ENCODE data around the gene F8.

F8 gene

GRCh38 chrX:154812341-154813101, 210.0 kb downstream of the F8 start:
- DNase-seq, result no peak

GRCh38 chrX:154809939-154810665, 212.4 kb downstream of the F8 start:
- DNase-seq, result peak in 1 of 2 donors; percentile 9

GRCh38 chrX:154806837-154807501, 215.6 kb downstream of the F8 start:
- DNase-seq, result no peak

GRCh38 chrX:154805696-154806091, 216.8 kb downstream of the F8 start:
- no peak for DNase-seq

GRCh38 chrX:154804957-154805695, 217.4 kb downstream of the F8 start, which contains the start of gene MPP1:
MPP1 (minus strand) TSS chrX:154805485; CDS start chrX:154805373, 112 bp downstream.
- DNase-seq, result peak; percentile 72 to 82

GRCh38 chrX:154804261-154804956, 218.1 kb downstream of the F8 start:
- DNase-seq, result no peak

GRCh38 chrX:154802947-154803346, 219.6 kb downstream of the F8 start:
- DNase-seq, result no peak

- DNase-seq, result no peak
These were observed 221.9 kb downstream of the F8 start for GRCh38 chrX:154800478-154801210.

- DNase-seq, result no peak
These were observed 222.8 kb downstream of the F8 start for GRCh38 chrX:154799556-154800348.

- no peak for DNase-seq
These were observed 225.5 kb downstream of the F8 start for GRCh38 chrX:154797006-154797405.

GRCh38 chrX:154795016-154795415, 227.5 kb downstream of the F8 start:
- DNase-seq, result no peak

- DNase-seq, result no peak
These were observed 229.3 kb downstream of the F8 start for GRCh38 chrX:154793084-154793795.

- DNase-seq, result no peak
These were observed 230.6 kb downstream of the F8 start for GRCh38 chrX:154791939-154792338.

- DNase-seq, result no peak
These were observed 231.1 kb downstream of the F8 start for GRCh38 chrX:154791467-154791866.

All from CD4-positive, alpha-beta T cell treated with Interferon alpha-2 for 1 hour (primary cell).